Naive B cell (primary cell): Measurements from ENCODE around the gene GMDS. TPM values are rescaled to one million over a fixed set of nuclear protein-coding genes. Genes with fewer than 3 reads are reported as not detected.

Source experiments
- ATAC-seq, 2 donors: fragments of 150-1000 bp; cut with Tn5 transposase; 2 replicates each; pipeline ENCODE4 v1.10.0; 2021; ENCODE audit warnings: low read depth in 2 of 2, mild to moderate bottlenecking in 2 of 2, moderate library complexity in 2 of 2
- DNase-seq: peaks from one replicate; pipeline ENCODE4 v3.0.0; 2022
- H3K27ac Mint-ChIP-seq, 6 donors: one replicate each; pipeline ENCODE4 v1.8.0; 2020 to 2022; ENCODE audit warnings: mild to moderate bottlenecking in 6 of 6, mixed read lengths in 6 of 6, moderate library complexity in 5 of 6, inconsistent platforms in 2 of 6
- H3K27me3 Mint-ChIP-seq, 3 donors: one replicate each; pipeline ENCODE4 v1.8.0; 2021 to 2022; ENCODE audit warnings: mixed read lengths in 3 of 3, mild to moderate bottlenecking in 1 of 3
- H3K36me3 Mint-ChIP-seq, 2 donors: one replicate each; pipeline ENCODE4 v1.8.0; 2020 to 2022; ENCODE audit warnings: mixed read lengths in 2 of 2, inconsistent platforms in 1 of 2, mild to moderate bottlenecking in 1 of 2
- H3K4me1 Mint-ChIP-seq, 3 donors: one replicate each; pipeline ENCODE4 v1.8.0; 2020 to 2022; ENCODE audit warnings: mixed read lengths in 3 of 3, inconsistent platforms in 1 of 3, mild to moderate bottlenecking in 1 of 3, moderate library complexity in 1 of 3
- H3K4me3 Mint-ChIP-seq, 8 donors: one replicate each; pipeline ENCODE4 v1.8.0; 2020 to 2022; ENCODE audit warnings: mild to moderate bottlenecking in 8 of 8, mixed read lengths in 8 of 8, moderate library complexity in 8 of 8, inconsistent platforms in 2 of 8
- H3K9me3 Mint-ChIP-seq, 7 donors: one replicate each; pipeline ENCODE4 v1.8.0; 2020 to 2022; ENCODE audit warnings: mixed read lengths in 7 of 7, mild to moderate bottlenecking in 5 of 7, inconsistent platforms in 2 of 7, moderate library complexity in 1 of 7
- polyA plus RNA-seq, 6 donors: library from polyadenylated mRNA; unstranded; fragments of 300-500 nt; fragmentation: Illumina TruSeq; gene quantifications; one replicate each; pipeline ENCODE4 v1.2.3, GENCODE V29; 2021; ENCODE audit warnings: low read depth in 6 of 6

The GMDS gene
- polyA plus RNA-seq, 6 donors from 2014 or later, result 12.7 to 23.3 (median 14.7) TPM

GRCh38 chr6:1780251-1780867, 465.0 kb downstream of the GMDS start:
- no peak for ATAC-seq
- H3K9me3 Mint-ChIP-seq, result no peaks in the 10 kb centered on the region

GRCh38 chr6:1778686-1779235, 466.6 kb downstream of the GMDS start:
- DNase-seq, result no peak
- no peak for ATAC-seq
- Mint-ChIP-seq H3K4me1 (peaks cover 0 to 7% (median 0%) of the 10 kb centered on the region in 3 donors), H3K27ac (no peak overlapping the region), H3K4me3 (no peak overlapping the region), H3K27me3 (no peaks in the 10 kb centered on the region), H3K9me3 (no peaks in the 10 kb centered on the region), H3K36me3 (no peaks in the 10 kb centered on the region)

More at GRCh38 chr6:1780251-1780867, 465.0 kb downstream of the GMDS start:
- no peak for DNase-seq
- no peak overlapping the region for H3K27ac Mint-ChIP-seq
- peaks cover 0 to 4% (median 0%) of the 10 kb centered on the region in 3 donors for H3K4me1 Mint-ChIP-seq
- no peak overlapping the region for H3K4me3 Mint-ChIP-seq
- no peaks in the 10 kb centered on the region for H3K27me3 Mint-ChIP-seq
- no peaks in the 10 kb centered on the region for H3K36me3 Mint-ChIP-seq

GRCh38 chr6:1777921-1778685, 467.3 kb downstream of the GMDS start:
- H3K4me1 Mint-ChIP-seq, result peaks cover 0 to 7% (median 5%) of the 10 kb centered on the region in 3 donors
- no peaks in the 10 kb centered on the region for H3K9me3 Mint-ChIP-seq
- ATAC-seq (no peak), DNase-seq (no peak)
- no peak overlapping the region for H3K27ac Mint-ChIP-seq
- no peaks in the 10 kb centered on the region for H3K36me3 Mint-ChIP-seq
- no peaks in the 10 kb centered on the region for H3K27me3 Mint-ChIP-seq
- H3K4me3 Mint-ChIP-seq, result no peak overlapping the region

GRCh38 chr6:1775441-1775840, 470.0 kb downstream of the GMDS start:
- no peak overlapping the region for H3K4me3 Mint-ChIP-seq
- peaks cover 0 to 5% (median 3%) of the 10 kb centered on the region in 3 donors for H3K4me1 Mint-ChIP-seq

GRCh38 chr6:1774226-1774915, 471.0 kb downstream of the GMDS start:
- Mint-ChIP-seq H3K4me3 (no peak overlapping the region), H3K36me3 (no peaks in the 10 kb centered on the region), H3K4me1 (peaks cover 0 to 5% (median 3%) of the 10 kb centered on the region in 3 donors), H3K27ac (no peak overlapping the region), H3K9me3 (no peaks in the 10 kb centered on the region), H3K27me3 (no peaks in the 10 kb centered on the region)
- ATAC-seq (no peak), DNase-seq (no peak)

More at GRCh38 chr6:1775441-1775840, 470.0 kb downstream of the GMDS start:
- Mint-ChIP-seq H3K9me3 (no peaks in the 10 kb centered on the region), H3K36me3 (no peaks in the 10 kb centered on the region), H3K27me3 (no peaks in the 10 kb centered on the region), H3K27ac (peak overlapping the region in 1 of 6 donors; percentile 49)
- DNase-seq, result no peak
- no peak for ATAC-seq

GRCh38 chr6:1773700-1774099, 471.7 kb downstream of the GMDS start:
- no peaks in the 10 kb centered on the region for H3K27me3 Mint-ChIP-seq
- no peaks in the 10 kb centered on the region for H3K36me3 Mint-ChIP-seq
- peaks cover 0 to 5% (median 3%) of the 10 kb centered on the region in 3 donors for H3K4me1 Mint-ChIP-seq
- no peaks in the 10 kb centered on the region for H3K9me3 Mint-ChIP-seq
- H3K4me3 Mint-ChIP-seq, result no peak overlapping the region
- ATAC-seq (no peak), DNase-seq (no peak)
- H3K27ac Mint-ChIP-seq, result no peak overlapping the region

- Mint-ChIP-seq H3K4me1 (peaks cover 0 to 5% (median 3%) of the 10 kb centered on the region in 3 donors), H3K4me3 (no peak overlapping the region), H3K27me3 (no peaks in the 10 kb centered on the region), H3K9me3 (no peaks in the 10 kb centered on the region), H3K36me3 (no peaks in the 10 kb centered on the region), H3K27ac (no peak overlapping the region)
- DNase-seq (no peak), ATAC-seq (no peak)
Observed at GRCh38 chr6:1770968-1771723, 474.3 kb downstream of the GMDS start.

GRCh38 chr6:1770435-1770843, 475.0 kb downstream of the GMDS start:
- no peak for ATAC-seq
- no peak overlapping the region for H3K27ac Mint-ChIP-seq
- H3K27me3 Mint-ChIP-seq, result no peaks in the 10 kb centered on the region
- H3K36me3 Mint-ChIP-seq, result no peaks in the 10 kb centered on the region
- H3K4me3 Mint-ChIP-seq, result peak overlapping the region in 1 of 8 donors; percentile 56
- DNase-seq, result no peak
- peaks cover 0 to 5% (median 3%) of the 10 kb centered on the region in 3 donors for H3K4me1 Mint-ChIP-seq
- H3K9me3 Mint-ChIP-seq, result no peaks in the 10 kb centered on the region

GRCh38 chr6:1767481-1768246, 477.7 kb downstream of the GMDS start:
- H3K9me3 Mint-ChIP-seq, result no peaks in the 10 kb centered on the region

GRCh38 chr6:1766654-1767053, 478.8 kb downstream of the GMDS start:
- Mint-ChIP-seq H3K27me3 (no peaks in the 10 kb centered on the region), H3K4me3 (no peak overlapping the region), H3K9me3 (no peaks in the 10 kb centered on the region), H3K36me3 (peaks cover 2 to 5% of the 10 kb centered on the region in 2 donors), H3K27ac (no peak overlapping the region), H3K4me1 (no peaks in the 10 kb centered on the region)
- DNase-seq (no peak), ATAC-seq (no peak)

More at GRCh38 chr6:1767481-1768246, 477.7 kb downstream of the GMDS start:
- Mint-ChIP-seq H3K4me1 (no peaks in the 10 kb centered on the region), H3K4me3 (no peak overlapping the region), H3K36me3 (peaks cover 0 to 5% of the 10 kb centered on the region in 2 donors), H3K27me3 (no peaks in the 10 kb centered on the region), H3K27ac (no peak overlapping the region)
- DNase-seq (no peak), ATAC-seq (no peak)

GRCh38 chr6:1765160-1765903, 480.1 kb downstream of the GMDS start:
- H3K9me3 Mint-ChIP-seq, result no peaks in the 10 kb centered on the region
- H3K36me3 Mint-ChIP-seq, result peaks cover 5 to 9% of the 10 kb centered on the region in 2 donors
- no peak overlapping the region for H3K27ac Mint-ChIP-seq
- DNase-seq (no peak), ATAC-seq (no peak)
- H3K4me3 Mint-ChIP-seq, result no peak overlapping the region
- no peaks in the 10 kb centered on the region for H3K4me1 Mint-ChIP-seq
- H3K27me3 Mint-ChIP-seq, result no peaks in the 10 kb centered on the region
